RKO (cell line): ENCODE measurements around the gene UGT1A4.

Source experiments
- DNase-seq: peaks from one replicate; pipeline ENCODE4 v3.0.0-alpha.2; 2016; ENCODE audit warnings: low spot score

UGT1A4 gene

GRCh38 chr2:233791151-233791882, 72.8 kb downstream of the UGT1A4 start:
- DNase-seq: no peak

DNA sequence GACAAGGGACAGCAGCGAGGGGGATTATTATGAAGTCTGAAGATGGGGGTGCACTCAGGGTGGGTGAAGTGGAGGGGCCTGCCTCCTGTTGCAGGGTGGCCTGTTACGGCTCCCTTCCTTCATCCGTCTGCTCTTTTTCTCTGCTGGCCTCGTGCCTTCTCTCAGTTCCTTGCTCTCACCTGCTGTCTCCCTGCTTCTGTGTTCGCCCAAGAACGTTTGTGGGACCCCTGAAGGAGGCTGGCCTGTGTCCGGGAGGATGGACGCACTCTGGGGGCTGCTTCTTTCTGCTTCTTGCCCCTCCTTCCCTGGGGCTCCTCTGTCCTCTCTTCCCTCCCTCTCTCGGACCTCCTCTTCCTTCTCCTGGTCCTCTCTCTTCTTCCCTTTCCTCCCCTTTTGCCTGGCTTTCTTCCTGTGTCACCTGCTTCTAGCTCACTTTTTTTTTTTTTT, 73.4 kb downstream of the UGT1A4 start:
- DNase-seq: no peak

DNA sequence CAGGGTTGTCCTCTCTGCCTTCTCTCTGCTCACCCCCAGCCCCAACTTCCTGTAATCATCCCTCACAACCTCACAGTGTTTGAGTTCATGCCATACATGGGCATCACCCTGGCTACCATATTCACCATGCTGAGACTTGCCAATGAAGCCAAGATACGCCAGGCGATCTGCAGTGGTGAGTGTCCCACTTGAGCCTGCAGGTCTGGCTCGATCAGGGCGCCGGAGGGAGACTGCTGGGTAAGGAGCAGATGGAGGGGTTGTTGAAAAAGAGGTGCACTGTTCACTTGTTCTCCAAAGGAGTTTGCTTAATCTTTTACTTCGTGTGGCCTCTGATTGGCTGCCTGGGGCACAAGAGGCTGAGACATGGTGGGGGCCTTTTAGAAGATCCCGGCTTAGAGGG, 74.2 kb downstream of the UGT1A4 start:
- DNase-seq: no peak

- DNase-seq: no peak
Measured at GRCh38 chr2:233793465-233794127, 75.1 kb downstream of the UGT1A4 start.

DNA sequence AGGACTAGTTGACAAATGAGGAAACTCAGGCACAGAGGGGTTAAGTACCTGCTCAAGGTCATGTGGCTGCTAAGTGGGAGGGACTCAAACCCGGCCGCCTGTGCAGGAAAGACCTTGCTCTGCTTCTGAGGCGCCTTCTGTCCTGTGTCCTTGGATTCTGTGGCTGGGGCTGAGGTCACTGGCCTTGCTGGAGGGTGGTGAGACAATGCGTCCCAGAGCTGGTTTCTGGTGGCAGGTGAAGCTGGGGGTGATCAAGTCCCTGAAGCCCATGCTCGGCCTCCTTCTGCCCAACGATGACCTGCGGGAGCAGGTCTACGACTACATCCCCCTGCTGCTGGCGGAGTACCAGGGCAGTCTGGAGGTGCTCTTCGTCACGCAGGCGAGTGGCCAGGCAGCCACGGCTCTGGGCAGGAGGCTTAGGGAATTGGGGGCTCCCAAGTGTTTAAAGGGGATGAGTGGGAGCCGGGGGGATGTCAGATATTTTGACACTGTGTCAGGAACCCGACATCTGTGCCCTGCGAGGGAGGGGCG, 75.7 kb downstream of the UGT1A4 start:
- DNase-seq: no peak

GRCh38 chr2:233795735-233796171, 77.2 kb downstream of the UGT1A4 start:
- DNase-seq: no peak

GRCh38 chr2:233796254-233796653, 77.7 kb downstream of the UGT1A4 start:
- DNase-seq: no peak

GRCh38 chr2:233798335-233799086, 80.0 kb downstream of the UGT1A4 start:
- DNase-seq: no peak

- DNase-seq: no peak
Measured at GRCh38 chr2:233799087-233799665, 80.6 kb downstream of the UGT1A4 start.

DNA sequence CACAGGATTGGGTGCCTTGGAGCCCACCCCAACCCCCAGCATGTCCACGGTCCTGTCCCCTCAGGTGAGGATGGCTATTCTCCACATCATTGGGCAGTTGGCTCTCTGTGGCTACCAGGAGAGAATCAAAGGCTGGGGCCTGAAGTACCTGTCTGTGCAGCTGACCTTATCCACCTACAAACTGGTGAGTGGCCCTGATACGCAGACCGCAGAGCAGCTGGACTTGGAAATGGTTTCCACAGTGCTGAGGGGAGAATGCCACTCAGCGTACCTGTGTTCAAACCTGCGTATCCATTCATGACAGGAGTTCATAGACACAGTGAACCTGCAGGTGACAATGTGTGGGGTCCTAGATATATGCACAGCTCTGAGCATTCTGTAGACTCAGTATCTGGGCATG, 81.2 kb downstream of the UGT1A4 start:
- DNase-seq: no peak

DNA sequence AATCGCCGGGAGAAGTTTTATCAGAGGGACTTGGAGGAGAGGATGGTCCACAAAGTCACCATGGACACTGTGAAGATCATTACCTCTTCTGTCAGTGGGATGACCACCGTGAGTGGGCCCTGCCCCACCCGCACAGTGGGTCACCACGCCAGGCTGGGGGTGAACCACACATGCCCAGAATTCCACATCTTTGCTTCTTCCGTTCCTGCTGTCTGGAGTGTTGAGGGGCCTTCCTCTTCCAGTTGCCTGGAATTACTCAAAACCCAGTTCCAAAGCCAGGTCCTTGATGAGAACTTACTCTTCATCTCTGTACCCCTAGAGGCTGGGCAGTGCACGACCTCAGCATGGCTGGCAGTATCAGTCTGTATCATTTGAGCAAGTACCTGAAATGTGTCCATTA, 81.7 kb downstream of the UGT1A4 start:
- DNase-seq: no peak

GRCh38 chr2:233801357-233802131, 83.0 kb downstream of the UGT1A4 start:
- DNase-seq: peak; percentile 3

- DNase-seq: no peak
Measured at GRCh38 chr2:233802132-233802815, 83.7 kb downstream of the UGT1A4 start.

- DNase-seq: no peak
Measured at GRCh38 chr2:233803292-233803911, 84.9 kb downstream of the UGT1A4 start.

GRCh38 chr2:233803994-233804393, 85.5 kb downstream of the UGT1A4 start:
- DNase-seq: no peak

GRCh38 chr2:233807215-233807865, 88.8 kb downstream of the UGT1A4 start:
- DNase-seq: no peak

GRCh38 chr2:233807966-233808935, 89.7 kb downstream of the UGT1A4 start:
- no peak for DNase-seq

- DNase-seq: no peak
Measured at GRCh38 chr2:233810385-233810784, 91.8 kb downstream of the UGT1A4 start.

DNA sequence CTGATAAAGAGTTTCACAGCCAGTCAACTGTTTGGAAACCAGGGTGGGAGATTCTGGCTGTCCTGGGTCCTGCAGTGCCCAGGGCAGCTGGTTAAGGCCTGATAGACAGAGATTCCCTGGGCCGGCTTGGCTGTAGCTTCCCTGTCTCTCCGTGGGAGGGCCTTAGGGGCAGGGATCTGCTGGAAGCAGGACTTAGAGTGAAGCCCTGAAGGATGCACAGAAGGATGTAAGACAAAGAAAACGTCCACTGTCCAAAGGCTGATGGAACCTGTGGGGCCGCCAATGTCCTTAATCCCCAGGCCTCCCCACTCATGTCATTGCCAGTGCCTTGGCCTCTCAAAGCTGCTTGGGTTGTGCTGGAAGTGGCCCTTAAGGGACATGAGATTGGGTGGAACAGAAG, 92.6 kb downstream of the UGT1A4 start:
- no peak for DNase-seq
